GM12878 (cell line): ENCODE results near the gene ARHGAP26. TPM values are rescaled to one million over a fixed set of nuclear protein-coding genes. Genes with fewer than 3 reads are reported as not detected.
A peak's percentile ranks its signal among the peaks of the same experiment; 100 is the strongest.

ENCODE experiments used
- ASH2L ChIP-seq: fragments of 300-600, 200-600 bp; sonication (generic); IDR thresholded peaks from 2 replicates; pipeline ENCODE4 v1.6.1; 2017; ENCODE audit warnings: low read depth, mild to moderate bottlenecking, borderline replicate concordance
- ATF3 ChIP-seq: IDR thresholded peaks from 2 replicates; pipeline ENCODE4 v1.6.1; 2011; ENCODE audit warnings: low read depth, mild to moderate bottlenecking, low read length, moderate library complexity, borderline replicate concordance; ENCODE audit errors: extremely low read depth
- BACH1 ChIP-seq: fragments of 450-650 bp; IDR thresholded peaks from 2 replicates; pipeline ENCODE4 v1.6.1; 2017; ENCODE audit warnings: mild to moderate bottlenecking, borderline replicate concordance
- BCLAF1 ChIP-seq: fragments of 450-650 bp; IDR thresholded peaks from 2 replicates; pipeline ENCODE4 v1.6.1; 2017; ENCODE audit warnings: antibody characterized with exemption, mild to moderate bottlenecking, moderate library complexity
- IRF5 ChIP-seq: fragments of 450-650 bp; IDR thresholded peaks from 2 replicates; pipeline ENCODE4 v1.6.1; 2017; ENCODE audit warnings: borderline replicate concordance
- KLF5 ChIP-seq: fragments of 450-650 bp; IDR thresholded peaks from 2 replicates; pipeline ENCODE4 v1.6.1; 2014; ENCODE audit warnings: mild to moderate bottlenecking; ENCODE audit not compliant: partially characterized antibody
- MAX ChIP-seq: IDR thresholded peaks from 2 replicates; pipeline ENCODE4 v1.6.1; 2012; ENCODE audit warnings: low read depth, low read length, improper control_type of control experiment
- MEF2A ChIP-seq: IDR thresholded peaks from 2 replicates; pipeline ENCODE4 v1.6.1; 2011; ENCODE audit warnings: low read depth, mild to moderate bottlenecking, low read length, moderate library complexity; ENCODE audit not compliant: insufficient read depth
- NR2C2 ChIP-seq: IDR thresholded peaks from 2 replicates; pipeline ENCODE4 v1.6.1; 2011; ENCODE audit warnings: borderline replicate concordance, low read depth; ENCODE audit not compliant: control insufficient read depth, insufficient read length
- NR2F1 ChIP-seq: fragments of 450-650 bp; conservative IDR thresholded peaks from 2 replicates; pipeline ENCODE4 v1.6.1; 2017; ENCODE audit warnings: mild to moderate bottlenecking
- PBX3 ChIP-seq: IDR thresholded peaks from 2 replicates; pipeline ENCODE4 v1.6.1; 2011; ENCODE audit warnings: mild to moderate bottlenecking, low read depth, low read length, moderate library complexity; ENCODE audit not compliant: insufficient replicate concordance
- POLR2AphosphoS2 ChIP-seq: IDR thresholded peaks from 2 replicates; pipeline ENCODE4 v1.6.1; 2011; ENCODE audit warnings: low read depth, mild to moderate bottlenecking, low read length, improper control_type of control experiment, moderate library complexity
- RCOR1 ChIP-seq: conservative IDR thresholded peaks from 2 replicates; pipeline ENCODE4 v1.6.1; 2012; ENCODE audit warnings: low read depth, low read length, improper control_type of control experiment
- RELB ChIP-seq: fragments of 450-650 bp; IDR thresholded peaks from 2 replicates; pipeline ENCODE4 v1.6.1; 2017; ENCODE audit warnings: low read depth, mild to moderate bottlenecking, moderate library complexity
- RUNX3 ChIP-seq: IDR thresholded peaks from 2 replicates; pipeline ENCODE4 v1.6.1; 2012; ENCODE audit warnings: low read length, inconsistent platforms
- SMC3 ChIP-seq: IDR thresholded peaks from 2 replicates; pipeline ENCODE4 v1.6.1; 2011; ENCODE audit warnings: low read length, improper control_type of control experiment, borderline replicate concordance
- SREBF1 ChIP-seq: IDR thresholded peaks from 2 replicates; pipeline ENCODE4 v1.6.1; 2012; ENCODE audit warnings: mild to moderate bottlenecking, low read length
- USF1 ChIP-seq: IDR thresholded peaks from 2 replicates; pipeline ENCODE4 v1.6.1; 2011; ENCODE audit warnings: borderline replicate concordance, low read depth, mild to moderate bottlenecking, moderate library complexity, mixed read lengths, low read length; ENCODE audit not compliant: insufficient read depth; ENCODE audit errors: extremely low read length
- YBX1 ChIP-seq: fragments of 450-650 bp; IDR thresholded peaks from 2 replicates; pipeline ENCODE4 v1.6.1; 2016; ENCODE audit warnings: antibody characterized with exemption
- polyA plus RNA-seq, 11 experiments: library from polyadenylated mRNA; depleted of rRNA in 4 of 11; unstranded in 6 of 11; stranded (reverse) in 5 of 11; fragments of >200 nt; fragmentation: Nextera tagmentation in 4 of 11; fragmentation: Illumina TruSeq in 1 of 11; extraction: Ambion mirVana in 4 of 11; extraction: Trizol in 1 of 11; gene quantifications; 1 replicate in 1 of 11; 2 replicates in 10 of 11; pipeline versions ENCODE4 v1.2.1 to v1.2.3, GENCODE V29; 2011 to 2016; ENCODE audit warnings: inconsistent platforms in 2 of 11, missing spikeins in 2 of 11, low read depth in 1 of 11
- total RNA-seq, 4 experiments: library from RNA; depleted of rRNA in 3 of 4; stranded (reverse); fragments of >200 nt in 3 of 4; fragmentation: Illumina TruSeq in 1 of 4; extraction: Trizol in 1 of 4; gene quantifications; 2 replicates each; pipeline versions ENCODE4 v1.2.1 to v1.2.3, GENCODE V29; 2013 to 2021

Gene ARHGAP26
- total and polyA plus RNA-seq, 10 of the 15 experiments (the other 5 are each of a cell fraction or from before 2014, with no cell fraction given) = 9.4 to 41.5 (median 19.3) TPM

GRCh38 chr5:142770650-142771609, 753 bp downstream of the ARHGAP26 start (continued):
- TF ChIP-seq RELB (no peak), MAX (no peak), USF1 (no peak), BACH1 (0 out of 2 replicates have a peak, but pooled peaks have one; percentile 33), NR2C2 (no peak), IRF5 (no peak), MEF2A (no peak), RUNX3 (no peak), YBX1 (no peak), BCLAF1 (no peak), PBX3 (no peak), POLR2AphosphoS2 (no peak), RCOR1 (0 out of 2 replicates have a peak, but pooled peaks have one; percentile 20), ATF3 (no peak), NR2F1 (0 out of 2 replicates have a peak, but pooled peaks have one; percentile 17), ASH2L (no peak), SREBF1 (no peak), SMC3 (no peak), KLF5 (no peak)
